ENCODE results near the gene STX11.

Gene STX11

GRCh38 chr6:144215932-144216667 is 65.8 kb downstream of the STX11 start:
- peak; percentile 89 for DNase-seq

GRCh38 chr6:144216668-144217218 is 66.4 kb downstream of the STX11 start:
- no peak for DNase-seq

GRCh38 chr6:144217264-144217663 is 66.9 kb downstream of the STX11 start:
- DNase-seq, result no peak

DNA sequence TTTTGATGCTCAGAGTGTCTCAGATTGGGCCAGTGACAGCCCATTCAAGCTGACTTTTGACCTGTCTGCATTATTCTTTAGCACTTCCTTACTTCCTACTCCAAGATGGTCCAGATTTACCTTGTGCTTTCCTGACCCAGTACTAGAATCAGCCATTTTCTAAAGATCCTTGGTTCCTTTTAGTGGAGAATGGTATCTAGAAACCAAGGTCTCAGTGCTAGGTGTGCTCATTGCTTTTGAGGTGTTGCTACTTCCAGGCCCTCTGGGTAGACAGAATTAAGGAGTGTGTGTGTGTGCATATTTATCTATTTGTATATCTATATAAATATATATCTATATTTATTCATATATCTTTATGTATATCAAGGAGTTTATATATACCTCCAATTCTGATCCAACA is 67.5 kb downstream of the STX11 start:
- no peak for DNase-seq

DNA sequence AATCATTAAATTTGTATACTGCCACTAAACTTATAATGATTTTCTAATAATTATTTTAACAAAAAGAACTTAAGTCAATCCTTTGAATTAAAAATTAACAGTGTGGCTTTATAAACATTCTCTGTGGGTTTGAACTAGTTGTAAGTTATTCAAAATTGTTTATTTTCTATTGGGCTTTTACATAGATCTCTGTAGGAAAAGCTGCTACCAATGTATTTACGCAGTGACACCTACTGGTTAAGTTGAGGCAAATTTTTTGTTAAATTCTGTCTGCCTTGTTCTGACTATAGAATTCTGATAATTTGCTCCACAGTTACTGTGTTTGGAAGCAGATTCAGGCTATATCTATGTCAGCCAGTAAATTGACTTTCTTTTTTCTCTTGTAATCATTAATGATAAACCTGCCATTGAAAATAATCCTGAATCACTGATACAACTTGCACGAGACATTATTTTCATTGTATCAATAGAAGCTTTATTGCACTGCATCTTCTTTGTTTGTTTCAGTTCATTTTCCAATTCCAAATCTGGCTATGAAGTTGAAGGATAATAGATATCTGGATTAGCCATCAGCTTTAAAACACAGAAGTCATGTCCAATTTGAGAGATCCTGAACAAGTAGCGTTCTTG is 68.9 kb downstream of the STX11 start:
- DNase-seq, result no peak

GRCh38 chr6:144220031-144220790 is 69.9 kb downstream of the STX11 start:
- no peak for DNase-seq

DNA sequence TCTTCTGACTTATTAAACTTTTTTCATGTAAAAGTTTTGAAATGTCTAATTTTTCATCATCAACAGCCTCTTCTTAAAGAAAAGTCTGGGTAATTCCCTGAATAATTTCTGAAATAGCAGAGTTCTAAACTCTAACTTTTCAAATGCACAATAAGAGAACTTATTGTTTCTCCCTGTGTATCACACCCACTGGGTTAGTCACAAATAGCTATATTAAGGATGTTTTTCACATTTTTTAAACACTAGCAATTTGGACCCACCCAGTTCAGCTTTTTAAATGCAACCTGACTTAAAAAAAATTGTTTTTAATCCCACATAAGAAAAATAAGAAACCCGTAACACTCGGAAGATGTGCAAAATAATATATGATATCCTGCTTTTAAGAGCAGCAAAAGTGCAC is 73.4 kb downstream of the STX11 start:
- DNase-seq, result no peak

DNA sequence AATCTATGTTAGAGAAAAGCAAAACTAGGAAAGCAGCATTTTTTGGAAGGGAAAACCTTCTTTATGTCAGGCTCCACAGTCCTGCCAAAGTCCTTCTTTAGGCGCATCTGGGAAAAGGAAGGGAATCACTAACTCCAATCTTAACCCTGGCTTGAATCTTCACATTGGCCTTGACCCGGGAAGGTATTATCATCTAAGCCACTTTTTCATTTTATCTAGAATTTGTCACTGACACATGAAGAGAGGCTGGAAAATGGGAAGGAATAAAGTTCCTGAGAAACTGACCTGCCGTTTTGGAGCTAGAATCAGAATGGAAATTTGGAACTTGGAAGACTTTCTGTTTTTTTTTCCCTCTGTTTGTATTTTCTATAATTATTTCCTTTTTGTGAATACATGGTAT is 81.4 kb downstream of the STX11 start:
- DNase-seq, result no peak

DNA sequence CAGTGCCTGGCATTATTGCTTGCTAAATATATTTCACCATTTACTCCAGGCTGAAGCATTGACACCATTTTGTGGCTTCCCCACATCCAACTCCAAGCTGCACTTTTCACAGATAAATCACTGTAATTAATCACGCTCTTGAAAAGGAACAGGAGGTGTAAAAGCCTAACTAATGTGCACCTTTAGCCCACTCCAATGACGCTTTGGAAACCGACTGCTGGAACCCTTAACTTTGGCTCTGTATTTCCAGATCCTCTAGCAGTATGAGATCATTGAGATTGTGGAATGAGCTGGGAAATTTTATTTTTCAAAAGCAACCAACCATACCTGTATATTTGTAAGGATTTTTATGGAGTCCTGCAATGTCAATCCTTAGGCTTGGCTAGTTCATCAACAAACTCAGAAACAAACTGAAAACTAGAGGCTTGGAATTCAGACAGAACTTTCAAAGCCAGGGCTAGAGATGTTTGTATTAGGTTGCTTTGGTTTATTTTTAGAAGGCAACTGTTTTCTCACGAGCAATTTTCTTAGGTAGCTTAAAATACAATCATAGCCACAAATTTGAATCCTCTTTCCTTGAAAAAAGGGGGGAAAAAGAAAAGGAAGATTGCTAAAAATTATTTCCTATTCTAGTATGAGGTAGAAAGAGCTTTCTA is 82.0 kb downstream of the STX11 start:
- no peak for DNase-seq

- no peak for DNase-seq
Measured at GRCh38 chr6:144232832-144233230, 82.5 kb downstream of the STX11 start.

GRCh38 chr6:144234399-144234798 is 84.1 kb downstream of the STX11 start:
- no peak for DNase-seq

DNA sequence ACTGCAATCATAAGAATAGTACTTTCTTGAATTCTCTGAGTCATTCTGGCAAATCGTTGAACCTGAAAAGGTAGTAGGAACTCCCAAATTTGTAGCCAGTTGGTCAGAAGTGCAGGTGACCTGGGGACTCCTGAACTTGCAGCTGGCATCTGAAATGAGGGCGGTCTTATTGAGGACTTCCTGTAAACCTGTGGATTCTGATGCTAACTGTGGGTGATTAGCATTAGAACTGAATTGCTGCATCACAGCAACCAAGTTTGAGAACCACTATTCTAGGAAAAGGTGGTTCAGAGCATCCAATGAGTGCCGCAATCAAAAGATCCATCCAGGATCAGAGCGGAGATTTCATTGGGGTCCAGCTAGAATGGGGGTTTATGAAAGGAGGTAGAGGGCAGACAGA is 84.6 kb downstream of the STX11 start:
- DNase-seq, result no peak

All from stimulated activated CD4-positive, alpha-beta T cell treated with anti-CD3 and anti-CD28 coated beads, Interleukin-1b, Interleukin-23, amount 100 ng/mL, for 48 hours (primary cell).